Heart left ventricle (tissue), 16 donors: ENCODE data around the gene RGL1. TPM values are rescaled to one million over a fixed set of nuclear protein-coding genes. Genes with fewer than 3 reads are reported as not detected.

ENCODE experiments used
- ATAC-seq, 4 donors: fragments of 200-7000 bp; cut with Tn5 transposase; one replicate each; pipeline ENCODE4 v1.9.1; 2020 to 2022; ENCODE audit warnings: moderate library complexity in 4 of 4, mild to moderate bottlenecking in 3 of 4, moderate number of reproducible peaks in 1 of 4
- DNase-seq, 5 donors: peaks; one replicate each; pipeline ENCODE4 v3.0.0-alpha.2; 2020
- H3K27ac ChIP-seq, 12 donors: fragments of 200-600 bp; sonication (generic) in 4 of 12; one replicate each; pipeline versions ENCODE4 v1.5.0 to v1.8.0; 2016 to 2022; ENCODE audit warnings: mild to moderate bottlenecking in 2 of 12
- H3K27me3 ChIP-seq, 9 donors: fragments of 200-600 bp; sonication (generic) in 2 of 9; one replicate each; pipeline versions ENCODE4 v1.5.1 to v1.8.0; 2016 to 2022; ENCODE audit warnings: mild to moderate bottlenecking in 3 of 9
- H3K36me3 ChIP-seq, 9 donors: fragments of 200-600 bp; sonication (generic) in 2 of 9; one replicate each; pipeline versions ENCODE4 v1.5.0 to v1.8.0; 2018 to 2022; ENCODE audit warnings: mild to moderate bottlenecking in 2 of 9
- H3K4me1 ChIP-seq, 12 donors: fragments of 200-600 bp; sonication (generic) in 4 of 12; one replicate each; pipeline versions ENCODE4 v1.5.0 to v1.8.0; 2016 to 2022; ENCODE audit warnings: mild to moderate bottlenecking in 3 of 12
- H3K4me3 ChIP-seq, 12 donors: fragments of 200-600 bp; sonication (generic) in 4 of 12; one replicate each; pipeline versions ENCODE4 v1.5.0 to v1.8.0; 2017 to 2022; ENCODE audit warnings: mild to moderate bottlenecking in 9 of 12, moderate library complexity in 4 of 12
- H3K9me3 ChIP-seq, 12 donors: fragments of 200-600 bp; sonication (generic) in 4 of 12; one replicate each; pipeline versions ENCODE4 v1.5.0 to v1.8.0; 2016 to 2022; ENCODE audit warnings: mild to moderate bottlenecking in 1 of 12
- CTCF ChIP-seq, 12 donors: fragments of 200-600 bp; sonication (generic) in 4 of 12; IDR thresholded peaks; one replicate each; pipeline versions ENCODE4 v1.5.0 to v1.8.0; 2018 to 2022; ENCODE audit warnings: antibody characterized with exemption in 12 of 12, mild to moderate bottlenecking in 5 of 12
- POLR2A ChIP-seq, 2 donors: fragments of 450-650 bp; IDR thresholded peaks; one replicate each; pipeline ENCODE4 v1.6.1; 2017; ENCODE audit warnings: antibody characterized with exemption in 2 of 2, mild to moderate bottlenecking in 2 of 2, moderate library complexity in 2 of 2
- WGBS, 4 donors: extraction: QIAGEN DNeasy Blood & Tissue Kit in 2 of 4; methylation state at CpG; one replicate each; pipeline versions ENCODE4 v1.1.5 to v1.1.7; 2013 to 2018; 5-methylcytosine and 5-hydroxymethylcytosine counted together
- intact Hi-C, 10 donors: fragments of 100-400 bp; cut with DNase I; formaldehyde crosslinking; loops; one replicate each; pipeline versions ENCODE4 v1.11.1 to v1.14.2; 2022
- polyA plus RNA-seq, 2 donors: library from polyadenylated mRNA; stranded (reverse); fragments of 200-250 nt; gene quantifications; one replicate each; pipeline ENCODE4 v1.2.3, GENCODE V29; 2013
- total RNA-seq, 9 donors: library from RNA; depleted of rRNA in 2 of 9; stranded (reverse); fragments of >200 nt in 2 of 9; fragmentation: NEBNext Ultra II Directional in 3 of 9; extraction: Animal tissue kit (Norgen Biotek cat#: 25700) in 3 of 9; gene quantifications; one replicate each; pipeline versions ENCODE4 v1.1.0 to v1.2.4, GENCODE V29; 2016 to 2023
- donor health status: ischemic (EF 13 %, LVEDD 7.1; RV severe dilation, severe dysfunction).
- donor health status: healthy with polysubstance abuse.
- donor health status: DM: no; HTN: yes; CAD: no.
- donor health status: DM: no; HTN: no; CAD: no.
- donor health status: ischemic (EF 25% LVEDD 6.9; RV normal size, moderate dysfunction).
- donor health status: ischemic (EF 25% LVEDD 5.7; RV mildly dilated, moderate dysfunction).
- donor health status: healthy.
- donor health status: DM: yes; HTN: yes; CAD: no.
- donor health status: ischemic (EF 35%, LVEDD 5.7; RV mildly dilated, moderate dysfunction).
- donor health status: nonischemic (EF 11% LVEDD 7.7; RV severe dilation, severe dysfunction).
- donor health status: DM: yes; HTN: yes; CAD: no.
- donor health status: PGD.
- donor health status: ischemic (EF 29% LVEDD 5.4; RV normal size, mild dysfunction).
- donor health status: nonischemic (EF 23%, LVEDD 6.1; RV moderate dilation, normal function).

The RGL1 gene
- total and polyA plus RNA-seq, 11 donors = 5.6 to 50.6 (median 15.5) TPM

- no peak for ATAC-seq
- intact Hi-C loops = no loop called here
These were observed 34.7 kb upstream of the RGL1 start for GRCh38 chr1:183769956-183770815.

GRCh38 chr1:183770816-183771128 lies 34.1 kb upstream of the RGL1 start:
- Histone ChIP-seq H3K9me3 (peaks cover 0 to 28% (median 5%) of the 10 kb centered on the region in 12 donors), H3K4me3 (no peak overlapping the region), H3K27ac (peak overlapping the region in 1 of 12 donors; percentile 33), H3K36me3 (no peaks in the 10 kb centered on the region), H3K4me1 (no peaks in the 10 kb centered on the region), H3K27me3 (no peaks in the 10 kb centered on the region)
- intact Hi-C loops = no loop called here
- ATAC-seq = no peak
- no peak for TF ChIP-seq CTCF (IDR thresholded peaks at IDR 0.05)
- TF ChIP-seq POLR2A (IDR thresholded peaks at IDR 0.05) = no peak
- DNase-seq = no peak

More at GRCh38 chr1:183769956-183770815, 34.7 kb upstream of the RGL1 start:
- no peak for DNase-seq
- no peaks in the 10 kb centered on the region for H3K4me1 ChIP-seq
- no peaks in the 10 kb centered on the region for H3K36me3 ChIP-seq
- WGBS, 4 donors = 59 to 73% (median 66%) methylated on average over 5 of the region's 5 CpGs
- no peaks in the 10 kb centered on the region for H3K27me3 ChIP-seq
- H3K27ac ChIP-seq = peak overlapping the region in 1 of 12 donors; percentile 43
- H3K4me3 ChIP-seq = no peak overlapping the region
- peaks cover 0 to 27% (median 5%) of the 10 kb centered on the region in 12 donors for H3K9me3 ChIP-seq
- TF ChIP-seq POLR2A (IDR thresholded peaks at IDR 0.05) (no peak), CTCF (IDR thresholded peaks at IDR 0.05) (no peak)

GRCh38 chr1:183773482-183774274 lies 31.2 kb upstream of the RGL1 start:
- DNase-seq = no peak

More at GRCh38 chr1:183773482-183774274, 31.2 kb upstream of the RGL1 start:
- Histone ChIP-seq H3K4me1 (peaks cover 0 to 3% (median 0%) of the 10 kb centered on the region in 12 donors), H3K9me3 (peaks cover 0 to 28% (median 5%) of the 10 kb centered on the region in 12 donors), H3K27ac (no peak overlapping the region), H3K4me3 (no peak overlapping the region), H3K27me3 (no peaks in the 10 kb centered on the region), H3K36me3 (no peaks in the 10 kb centered on the region)
- TF ChIP-seq CTCF (IDR thresholded peaks at IDR 0.05) = no peak
- no peak for TF ChIP-seq POLR2A (IDR thresholded peaks at IDR 0.05)
- WGBS, 4 donors = 90 to 93% (median 92%) methylated on average over 3 of the region's 3 CpGs
- intact Hi-C loops = no loop called here
- no peak for ATAC-seq
